ENCODE measurements around the gene USP44. TPM values are rescaled to one million over a fixed set of nuclear protein-coding genes. Genes with fewer than 3 reads are reported as not detected.
A peak's percentile ranks its signal among the peaks of the same experiment; 100 is the strongest.

The USP44 gene
- polyA plus RNA-seq, 1 donor from 2014 or later: 3.7 TPM

- no peaks in the 10 kb centered on the region for H3K9me3 ChIP-seq (ENCODE audit: low read length)
- H3K27me3 ChIP-seq (ENCODE audit: insufficient read depth, low read depth, low read length): peaks cover 14% of the 10 kb centered on the region
- H3F3A ChIP-seq (ENCODE audit: insufficient read depth, low read length, poor library complexity, severe bottlenecking): peaks cover 3% of the 10 kb centered on the region
- peak overlapping the region; percentile 68 for H2AFZ ChIP-seq (ENCODE audit: low read depth, low read length)
- H3K4me3 ChIP-seq (ENCODE audit: low read length): peak overlapping the region; percentile 92
- H4K20me1 ChIP-seq (ENCODE audit: insufficient read depth): no peaks in the 10 kb centered on the region
- TF ChIP-seq TAF1 (IDR thresholded peaks at IDR 0.05; ENCODE audit: low read depth): peak; percentile 43
- peak; percentile 17 for TF ChIP-seq EP300 (conservative IDR thresholded peaks at IDR 0.05; ENCODE audit: poor library complexity, severe bottlenecking)
- peak; percentile 7 for TF ChIP-seq SMC3 (conservative IDR thresholded peaks at IDR 0.05; ENCODE audit: poor library complexity)
- no peak for TF ChIP-seq EZH2 (IDR thresholded peaks at IDR 0.05; ENCODE audit: borderline replicate concordance, insufficient read depth, low read length, poor library complexity, severe bottlenecking)
- no peak for TF ChIP-seq REST (IDR thresholded peaks at IDR 0.05; ENCODE audit: borderline replicate concordance)
- peak; percentile 27 for TF ChIP-seq POLR2AphosphoS5 (IDR thresholded peaks at IDR 0.05)
- TF ChIP-seq CTCF (IDR thresholded peaks at IDR 0.05; ENCODE audit: poor library complexity, severe bottlenecking): no peak
- peak; percentile 40 for TF ChIP-seq MXI1 (conservative IDR thresholded peaks at IDR 0.05; ENCODE audit: poor library complexity, severe bottlenecking)
- no peak for TF ChIP-seq RAD21 (conservative IDR thresholded peaks at IDR 0.05)
- H3K9me2 ChIP-seq (ENCODE audit: insufficient read depth, low read length): no peaks in the 10 kb centered on the region
- peak overlapping the region; percentile 47 for H3K27ac ChIP-seq (ENCODE audit: low read length)
- no peak overlapping the region for H3K4me2 ChIP-seq (ENCODE audit: low read length)
- H3K79me2 ChIP-seq (replicated peaks; ENCODE audit: insufficient read depth, low read length): peaks cover 6% of the 10 kb centered on the region
- H3K36me3 ChIP-seq (ENCODE audit: insufficient read depth, low read length): no peaks in the 10 kb centered on the region
- peak overlapping the region; percentile 76 for H3K9ac ChIP-seq (ENCODE audit: low read length)
Measured at GRCh38 chr12:95548539-95549391, 2.5 kb downstream of the USP44 start.

- Histone ChIP-seq H3K36me3 (ENCODE audit: insufficient read depth, low read length) (no peaks in the 10 kb centered on the region), H3K9me3 (ENCODE audit: low read length) (no peaks in the 10 kb centered on the region), H3K27ac (ENCODE audit: low read length) (peak overlapping the region; percentile 45), H3K9ac (ENCODE audit: low read length) (peak overlapping the region; percentile 76), H3K4me3 (ENCODE audit: low read length) (peak overlapping the region; percentile 92), H3K9me2 (ENCODE audit: insufficient read depth, low read length) (no peaks in the 10 kb centered on the region), H3K79me2 (replicated peaks; ENCODE audit: insufficient read depth, low read length) (peaks cover 6% of the 10 kb centered on the region), H3F3A (ENCODE audit: insufficient read depth, low read length, poor library complexity, severe bottlenecking) (peaks cover 3% of the 10 kb centered on the region), H3K4me2 (ENCODE audit: low read length) (peak overlapping the region; percentile 98), H3K27me3 (ENCODE audit: insufficient read depth, low read depth, low read length) (peaks cover 14% of the 10 kb centered on the region), H2AFZ (ENCODE audit: low read depth, low read length) (peak overlapping the region; percentile 68), H4K20me1 (ENCODE audit: insufficient read depth) (no peaks in the 10 kb centered on the region)
- TF ChIP-seq POLR2AphosphoS5 (IDR thresholded peaks at IDR 0.05): peak; percentile 16
- TF ChIP-seq RAD21 (conservative IDR thresholded peaks at IDR 0.05): no peak
- peak; percentile 10 for TF ChIP-seq SMC3 (conservative IDR thresholded peaks at IDR 0.05; ENCODE audit: poor library complexity)
- TF ChIP-seq MXI1 (conservative IDR thresholded peaks at IDR 0.05; ENCODE audit: poor library complexity, severe bottlenecking): peak; percentile 23
- no peak for TF ChIP-seq EP300 (conservative IDR thresholded peaks at IDR 0.05; ENCODE audit: poor library complexity, severe bottlenecking)
Measured at GRCh38 chr12:95548056-95548538, 3.2 kb downstream of the USP44 start.

Data from neural cell (in vitro differentiated cells).